Transverse colon (tissue), 4 donors: Measurements from ENCODE around the gene CT47A7. TPM values are rescaled to one million over a fixed set of nuclear protein-coding genes. Genes with fewer than 3 reads are reported as not detected.
"Not testable (repeated sequence)": the region's sequence is repeated elsewhere in the genome, so short reads cannot be mapped to it uniquely, and the experiment has no call there.

Source experiments
- DNase-seq: peaks from one replicate; pipeline ENCODE4 v3.0.0-alpha.2; 2019
- H3K27ac ChIP-seq, 4 donors: fragments of 200-600 bp; sonication (generic); 2 replicates each; pipeline ENCODE4 v1.5.1; 2016 to 2018; ENCODE audit warnings: inconsistent platforms in 4 of 4
- H3K27me3 ChIP-seq: fragments of 200-600 bp; sonication (generic); 2 replicates; pipeline ENCODE4 v1.5.1; 2017; ENCODE audit warnings: inconsistent platforms
- H3K36me3 ChIP-seq, 4 donors: fragments of 200-600 bp; sonication (generic); 2 replicates each; pipeline ENCODE4 v1.5.1; 2017 to 2019; ENCODE audit warnings: inconsistent platforms in 4 of 4
- H3K4me1 ChIP-seq, 4 donors: fragments of 200-600 bp; sonication (generic); 2 replicates each; pipeline ENCODE4 v1.5.1; 2017 to 2020; ENCODE audit warnings: inconsistent platforms in 4 of 4
- H3K4me3 ChIP-seq, 4 donors: fragments of 200-600 bp; sonication (generic); 1 replicate in 1 of 4; 2 replicates in 3 of 4; pipeline versions ENCODE4 v1.5.1 to v1.6.1; 2017 to 2019; ENCODE audit warnings: inconsistent platforms in 4 of 4
- H3K9me3 ChIP-seq, 2 donors: fragments of 200-600 bp; sonication (generic); 2 replicates each; pipeline ENCODE4 v1.5.1; 2017 to 2019; ENCODE audit warnings: inconsistent platforms in 2 of 2
- EP300 ChIP-seq: sonication (generic); formaldehyde crosslinking; IDR thresholded peaks from one replicate; pipeline ENCODE4 v1.6.1; 2017; ENCODE audit warnings: antibody characterized with exemption, low read depth
- POLR2A ChIP-seq: fragments of 450-650 bp; IDR thresholded peaks from one replicate; pipeline ENCODE4 v1.6.1; 2016; ENCODE audit warnings: antibody characterized with exemption, mild to moderate bottlenecking, moderate library complexity
- POLR2AphosphoS5 ChIP-seq, 3 donors: sonication (generic); formaldehyde crosslinking; IDR thresholded peaks; one replicate each; pipeline ENCODE4 v1.6.1; 2016; ENCODE audit warnings: antibody characterized with exemption in 3 of 3
- WGBS, 2 donors: methylation state at CpG; one replicate each; pipeline ENCODE4 v1.1.5; 2018; ENCODE audit warnings: low coverage in 1 of 2; 5-methylcytosine and 5-hydroxymethylcytosine counted together
- in situ Hi-C, 4 donors: fragments of 200-750 bp; cut with MboI; loops; one replicate each; pipeline versions ENCODE4 v1.15.0 to v1.15.1; 2017; ENCODE audit warnings: low sequenced_read_pairs in 3 of 4, low pct_ligation_motif_present in 1 of 4, low pct_unique_long_range_greater_than_20kb in 1 of 4
- intact Hi-C: fragments of 100-400 bp; cut with DNase I; formaldehyde crosslinking; loops from one replicate; pipeline ENCODE4 v1.15.1; 2023; ENCODE audit warnings: low total_unique reads
- small RNA-seq, 4 donors: library from RNA; depleted of rRNA; stranded (forward); fragments of <200 nt; gene quantifications; one replicate each; pipeline ENCODE3, GENCODE V24; 2016
- total RNA-seq, 4 donors: library from RNA; depleted of rRNA; stranded (reverse); fragments of >200 nt; gene quantifications; one replicate each; pipeline ENCODE4 v1.1.0, GENCODE V29; 2016
- TF ChIP-seq, protein P1 (sequence below), 5 experiments: fragments of 200-600 bp in 3 of 5; fragments of 450-650 bp in 2 of 5; sonication (generic) in 3 of 5; IDR thresholded peaks; 1 replicate in 2 of 5; 2 replicates in 3 of 5; pipeline ENCODE4 v1.5.1; 2016 to 2017; ENCODE audit warnings: antibody characterized with exemption in 5 of 5, inconsistent platforms in 3 of 5, mild to moderate bottlenecking in 2 of 5, moderate library complexity in 1 of 5

CT47A7 gene
- not detected for total RNA-seq

GRCh38 chrX:120956500-120956899, at the start of gene CT47A7:
Gene CT47A7 (minus strand): TSS chrX:120956600. CDS start chrX:120956345, 255 bp downstream.
- in situ Hi-C loops, H3K9me3 ChIP-seq, intact Hi-C loops, H3K27ac ChIP-seq, H3K27me3 ChIP-seq, DNase-seq, H3K4me3 ChIP-seq, H3K36me3 ChIP-seq, H3K4me1 ChIP-seq: not testable (repeated sequence)
- no CpG with 5 or more reads among the region's 7 CpGs for WGBS, 2 donors

DNA sequence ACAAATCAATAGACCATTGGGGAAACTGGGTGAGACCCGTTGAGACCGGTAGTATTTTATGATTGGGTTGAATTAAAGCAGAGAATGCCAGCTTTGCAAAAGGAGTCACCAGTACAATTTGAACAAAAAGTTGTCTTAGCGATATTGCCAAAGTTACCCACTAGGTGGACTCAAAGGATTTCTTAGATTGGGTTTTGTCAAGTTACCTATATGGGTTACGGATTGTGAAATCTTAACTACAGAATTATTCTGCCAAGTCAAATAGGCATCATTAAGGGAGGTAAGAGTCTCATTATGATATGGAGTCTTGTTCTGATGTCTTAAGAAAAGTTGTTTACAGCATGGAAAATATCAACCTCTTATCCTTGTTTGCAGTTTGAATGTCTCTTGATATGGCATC, 44.2 kb upstream of the CT47A7 start:
- WGBS, 2 donors = 52 to 71% methylated on average over 2 to 4 of the region's 4 CpGs
- TF ChIP-seq EP300 = no peak
- TF ChIP-seq POLR2AphosphoS5 (IDR thresholded peaks at IDR 0.05) = no peak
- TF ChIP-seq POLR2A = no peak
- TF ChIP-seq, protein P1, sequence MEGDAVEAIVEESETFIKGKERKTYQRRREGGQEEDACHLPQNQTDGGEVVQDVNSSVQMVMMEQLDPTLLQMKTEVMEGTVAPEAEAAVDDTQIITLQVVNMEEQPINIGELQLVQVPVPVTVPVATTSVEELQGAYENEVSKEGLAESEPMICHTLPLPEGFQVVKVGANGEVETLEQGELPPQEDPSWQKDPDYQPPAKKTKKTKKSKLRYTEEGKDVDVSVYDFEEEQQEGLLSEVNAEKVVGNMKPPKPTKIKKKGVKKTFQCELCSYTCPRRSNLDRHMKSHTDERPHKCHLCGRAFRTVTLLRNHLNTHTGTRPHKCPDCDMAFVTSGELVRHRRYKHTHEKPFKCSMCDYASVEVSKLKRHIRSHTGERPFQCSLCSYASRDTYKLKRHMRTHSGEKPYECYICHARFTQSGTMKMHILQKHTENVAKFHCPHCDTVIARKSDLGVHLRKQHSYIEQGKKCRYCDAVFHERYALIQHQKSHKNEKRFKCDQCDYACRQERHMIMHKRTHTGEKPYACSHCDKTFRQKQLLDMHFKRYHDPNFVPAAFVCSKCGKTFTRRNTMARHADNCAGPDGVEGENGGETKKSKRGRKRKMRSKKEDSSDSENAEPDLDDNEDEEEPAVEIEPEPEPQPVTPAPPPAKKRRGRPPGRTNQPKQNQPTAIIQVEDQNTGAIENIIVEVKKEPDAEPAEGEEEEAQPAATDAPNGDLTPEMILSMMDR (IDR thresholded peaks at IDR 0.05) = no peak
- Histone ChIP-seq H3K4me3 (no peak overlapping the region), H3K27me3 (no peaks in the 10 kb centered on the region), H3K9me3 (no peaks in the 10 kb centered on the region), H3K36me3 (no peaks in the 10 kb centered on the region), H3K4me1 (no peaks in the 10 kb centered on the region), H3K27ac (no peak overlapping the region)
- in situ Hi-C loops (no loop called here), intact Hi-C loops (no loop called here)
- no peak for DNase-seq

DNA sequence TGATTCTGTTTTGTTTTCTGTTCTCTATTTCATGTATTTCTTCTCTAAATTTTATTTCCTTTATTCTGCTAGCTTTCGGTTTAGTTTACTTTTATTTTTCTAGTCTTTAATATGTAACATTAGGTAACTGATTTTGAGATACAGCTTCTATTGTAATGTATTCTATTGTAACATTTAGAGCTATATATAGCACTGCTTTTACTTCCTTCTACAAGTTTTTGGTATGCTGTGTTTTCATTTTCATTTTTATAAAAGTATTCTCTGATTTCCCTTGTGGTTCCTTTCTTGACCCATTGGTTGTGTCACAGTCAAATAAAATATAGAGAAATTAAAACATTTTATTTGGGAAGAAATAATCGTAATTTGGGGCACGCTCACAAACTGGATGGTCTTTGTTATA, 43.0 kb upstream of the CT47A7 start:
- H3K36me3 ChIP-seq = no peaks in the 10 kb centered on the region
- intact Hi-C loops (no loop called here), in situ Hi-C loops (no loop called here)
- no peaks in the 10 kb centered on the region for H3K4me1 ChIP-seq
- no peak overlapping the region for H3K27ac ChIP-seq
- 85 to 89% methylated on average over 3 of the region's 3 CpGs for WGBS, 2 donors
- H3K4me3 ChIP-seq = no peak overlapping the region
- no peaks in the 10 kb centered on the region for H3K27me3 ChIP-seq
- no peak for TF ChIP-seq POLR2AphosphoS5 (IDR thresholded peaks at IDR 0.05)
- TF ChIP-seq EP300 = no peak
- no peak for TF ChIP-seq POLR2A
- TF ChIP-seq, protein P1 (IDR thresholded peaks at IDR 0.05) = no peak
- DNase-seq = no peak
- H3K9me3 ChIP-seq = no peaks in the 10 kb centered on the region

- DNase-seq, H3K27me3 ChIP-seq, intact Hi-C loops, in situ Hi-C loops, H3K36me3 ChIP-seq, H3K9me3 ChIP-seq, H3K4me3 ChIP-seq, H3K4me1 ChIP-seq, H3K27ac ChIP-seq: not testable (repeated sequence)
- no CpG with 5 or more reads among the region's 8 CpGs for WGBS, 2 donors
Measured at GRCh38 chrX:120985660-120986059, 29.3 kb upstream of the CT47A7 start, which contains the start of gene CT47A1. Gene CT47A1 (minus strand): TSS chrX:120985760. CDS start chrX:120985529, 231 bp downstream.

Small RNA genes within 50 kb of the gene (small RNA-seq; reads per million reads assigned to genes)
- 0 reads per million in 4 donors for gene AL670379.1
- gene AL670379.10 = 0 reads per million in 4 donors
- 0 reads per million in 4 donors for gene AL670379.11
- gene AL670379.12 = 0 reads per million in 4 donors
- 0 reads per million in 4 donors for gene AL670379.2
- 0 reads per million in 4 donors for gene AL670379.3
- 0 reads per million in 4 donors for gene AL670379.4
- 0 reads per million in 4 donors for gene AL670379.5
- gene AL670379.6 = 0 reads per million in 4 donors
- gene AL670379.7 = 0 reads per million in 4 donors
- 0 reads per million in 4 donors for gene AL670379.8
- 0 reads per million in 4 donors for gene AL670379.9

Other genes starting within 250 kb of the CT47A7 start
- not detected for gene CT47B1, start 80.7 kb downstream of the CT47A7 start, total RNA-seq
- not detected for gene CT47A11, start 19.4 kb downstream of the CT47A7 start, total RNA-seq
- gene CT47A10, start 14.6 kb downstream of the CT47A7 start, total RNA-seq = not detected
- gene CT47A9, start 9.7 kb downstream of the CT47A7 start, total RNA-seq = not detected
- gene CT47A8, start 4.9 kb downstream of the CT47A7 start, total RNA-seq = not detected
- gene CT47A6, start 4.9 kb upstream of the CT47A7 start, total RNA-seq = not detected
- gene CT47A5, start 9.7 kb upstream of the CT47A7 start, total RNA-seq = not detected
- gene CT47A4, start 14.6 kb upstream of the CT47A7 start, total RNA-seq = not detected
- not detected for gene CT47A3, start 19.5 kb upstream of the CT47A7 start, total RNA-seq
- not detected for gene CT47A2, start 24.3 kb upstream of the CT47A7 start, total RNA-seq
- not detected for gene CT47A1, start 29.2 kb upstream of the CT47A7 start, total RNA-seq
- gene GLUD2, start 91.0 kb upstream of the CT47A7 start, total RNA-seq = 1 to 10 TPM in 2 of 4 donors, under 1 TPM in 1, not detected in 1; 0.79 to 5.0 (median 1.2) TPM